HAP-1 (cell line): ENCODE measurements around the gene CYP2A6.
A peak's percentile ranks its signal among the peaks of the same experiment; 100 is the strongest.
"Not testable (repeated sequence)": the region's sequence is repeated elsewhere in the genome, so short reads cannot be mapped to it uniquely, and the experiment has no call there.

Source experiments
- DNase-seq, 2 experiments: peaks; one replicate each; pipeline ENCODE4 v3.0.0-alpha.2; 2016 to 2020; ENCODE audit warnings: low spot score in 2 of 2
- H3K27me3 ChIP-seq: fragments of 250-450 bp; sonication (Bioruptor Pico); 2 replicates; pipeline ENCODE4 v1.5.1; 2020; ENCODE audit warnings: low read depth, mild to moderate bottlenecking, moderate library complexity
- H3K36me3 ChIP-seq: fragments of 250-450 bp; sonication (Bioruptor Pico); replicated peaks from 2 replicates; pipeline ENCODE4 v1.5.1; 2020; ENCODE audit warnings: mild to moderate bottlenecking
- H3K4me1 ChIP-seq: fragments of 250-450 bp; sonication (Bioruptor Pico); 2 replicates; pipeline ENCODE4 v1.5.1; 2020; ENCODE audit warnings: mild to moderate bottlenecking
- H3K4me3 ChIP-seq: fragments of 250-450 bp; sonication (Bioruptor Pico); 2 replicates; pipeline ENCODE4 v1.5.1; 2020; ENCODE audit warnings: mild to moderate bottlenecking, moderate library complexity
- H3K9me3 ChIP-seq: fragments of 250-450 bp; sonication (Bioruptor Pico); 2 replicates; pipeline ENCODE4 v1.5.1; 2020; ENCODE audit warnings: mild to moderate bottlenecking, moderate library complexity
- in situ Hi-C: fragments of 300-500 bp; cut with MboI; formaldehyde crosslinking; loops from 3 replicates; pipeline ENCODE4 v1.14.3; 2020; ENCODE audit warnings: low sequenced_read_pairs, inconsistent platforms, mixed read lengths

CYP2A6 gene

DNA sequence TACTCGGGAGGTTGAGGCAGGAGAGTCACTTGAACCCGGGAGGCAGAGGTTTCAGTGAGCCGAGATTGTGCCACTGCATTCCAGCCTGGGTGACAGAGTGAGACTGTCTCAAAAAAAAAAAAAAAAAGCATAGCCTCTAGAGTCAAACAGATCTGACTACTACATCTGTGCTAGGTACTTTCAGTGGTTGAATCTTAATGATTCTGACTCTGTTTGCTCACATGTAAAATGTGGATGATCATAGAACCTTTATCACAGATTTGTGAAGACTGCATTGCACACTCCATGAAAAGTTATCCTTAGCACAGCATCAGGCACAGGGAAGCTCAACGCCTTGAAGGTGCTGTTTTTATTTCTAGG is 17.8 kb downstream of the CYP2A6 start:
- in situ Hi-C loops, DNase-seq, H3K9me3 ChIP-seq: not testable (repeated sequence)

DNA sequence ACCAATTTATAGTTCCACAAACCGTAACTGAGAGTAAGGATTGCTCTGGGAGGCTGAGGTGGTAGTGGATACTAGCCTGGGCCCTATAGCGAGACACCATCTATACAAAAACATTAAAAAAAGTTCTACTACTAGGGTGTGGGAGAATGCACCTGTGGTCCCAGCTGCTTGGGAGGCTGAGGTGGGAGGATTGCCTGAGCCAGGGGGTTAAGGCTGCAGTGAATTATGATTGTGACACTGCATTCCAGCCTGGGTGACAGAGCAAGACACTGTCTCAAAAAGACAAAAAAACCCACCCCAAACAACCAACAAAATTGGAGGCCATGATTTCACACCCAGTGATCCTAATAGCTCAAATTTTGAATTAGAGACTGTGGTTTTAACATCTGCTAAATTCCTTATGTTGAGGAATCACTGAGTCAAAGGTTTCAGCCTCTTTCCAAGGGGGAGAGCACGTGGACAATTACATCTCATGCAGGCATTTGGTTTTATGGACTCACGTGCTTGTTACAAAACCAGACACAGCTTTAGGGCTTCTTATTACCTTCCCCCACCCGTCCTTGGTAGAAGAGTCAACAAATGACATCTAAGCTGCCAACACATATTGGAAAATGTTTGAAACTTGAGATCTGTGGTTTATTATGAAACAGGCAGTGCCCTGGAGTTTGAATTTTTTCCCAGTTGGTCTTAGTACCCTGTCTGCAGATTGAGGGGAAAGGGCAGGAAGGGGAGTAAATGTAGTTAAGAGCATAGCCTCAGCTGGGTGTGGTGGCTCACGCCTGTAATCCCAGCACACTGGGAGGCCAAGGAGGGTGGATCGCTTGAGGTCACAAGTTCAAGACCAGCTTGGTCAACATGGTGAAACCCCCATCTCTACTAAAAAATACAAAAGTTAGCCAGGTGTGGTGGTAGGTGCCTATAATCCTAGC is 18.5 kb downstream of the CYP2A6 start:
- Histone ChIP-seq H3K27me3 (no peaks in the 10 kb centered on the region), H3K36me3 (no peaks in the 10 kb centered on the region), H3K4me3 (no peak overlapping the region), H3K9me3 (no peaks in the 10 kb centered on the region), H3K4me1 (no peaks in the 10 kb centered on the region)
- DNase-seq, result no peak
- in situ Hi-C loops, result no loop called here

More for the DNA sequence above, 17.8 kb downstream of the CYP2A6 start:
- not testable (repeated sequence) for H3K4me3 ChIP-seq, H3K27me3 ChIP-seq, H3K4me1 ChIP-seq, H3K36me3 ChIP-seq

DNA sequence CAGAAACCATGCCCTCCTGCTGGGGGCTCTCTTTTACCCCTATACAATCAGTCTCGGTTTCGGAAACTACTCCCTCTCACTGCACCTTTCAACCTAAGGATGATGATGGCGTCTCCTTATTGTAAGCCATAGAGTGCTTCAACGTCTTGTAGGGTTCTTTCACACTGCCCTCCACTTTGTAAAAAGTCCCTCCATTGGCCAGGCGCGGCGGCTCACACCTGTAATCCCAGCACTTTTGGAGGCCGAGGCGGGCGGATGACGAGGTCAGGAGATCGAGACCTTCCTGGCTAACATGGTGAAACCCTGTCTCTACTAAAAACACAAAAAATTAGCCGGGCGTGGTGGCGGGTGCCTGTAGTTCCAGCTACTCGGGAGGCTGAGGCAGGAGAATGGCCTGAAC is 19.5 kb downstream of the CYP2A6 start:
- H3K9me3 ChIP-seq, H3K36me3 ChIP-seq, in situ Hi-C loops, H3K27me3 ChIP-seq, DNase-seq, H3K4me3 ChIP-seq, H3K4me1 ChIP-seq: not testable (repeated sequence)

DNA sequence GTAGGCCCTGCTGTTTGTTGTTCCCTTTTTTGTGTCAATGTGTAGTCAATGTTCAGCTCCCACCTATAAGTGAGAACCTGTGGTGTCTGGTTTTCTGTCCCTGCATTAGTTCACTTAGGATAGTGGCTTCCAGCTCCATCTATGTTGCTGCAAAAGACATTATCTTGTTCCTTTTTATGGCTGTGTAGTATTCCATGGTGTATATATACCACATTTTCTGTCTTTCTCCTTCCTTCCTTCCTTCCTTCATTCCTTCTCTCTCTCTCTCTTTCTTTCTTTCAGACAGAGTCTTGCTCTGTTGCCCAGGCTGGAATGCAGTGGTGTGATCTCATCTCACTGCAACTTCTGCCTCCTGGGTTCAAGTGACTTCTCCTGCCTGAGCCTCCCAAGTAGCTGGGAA is 21.0 kb downstream of the CYP2A6 start:
- in situ Hi-C loops, result loop anchor here (10.0 kb wide), 1 partner anchor 164 kb away; no protein-coding TSS in a partner anchor
- no peak for DNase-seq
- Histone ChIP-seq H3K36me3 (no peaks in the 10 kb centered on the region), H3K27me3 (no peaks in the 10 kb centered on the region), H3K4me1 (no peaks in the 10 kb centered on the region), H3K4me3 (no peak overlapping the region), H3K9me3 (no peaks in the 10 kb centered on the region)

DNA sequence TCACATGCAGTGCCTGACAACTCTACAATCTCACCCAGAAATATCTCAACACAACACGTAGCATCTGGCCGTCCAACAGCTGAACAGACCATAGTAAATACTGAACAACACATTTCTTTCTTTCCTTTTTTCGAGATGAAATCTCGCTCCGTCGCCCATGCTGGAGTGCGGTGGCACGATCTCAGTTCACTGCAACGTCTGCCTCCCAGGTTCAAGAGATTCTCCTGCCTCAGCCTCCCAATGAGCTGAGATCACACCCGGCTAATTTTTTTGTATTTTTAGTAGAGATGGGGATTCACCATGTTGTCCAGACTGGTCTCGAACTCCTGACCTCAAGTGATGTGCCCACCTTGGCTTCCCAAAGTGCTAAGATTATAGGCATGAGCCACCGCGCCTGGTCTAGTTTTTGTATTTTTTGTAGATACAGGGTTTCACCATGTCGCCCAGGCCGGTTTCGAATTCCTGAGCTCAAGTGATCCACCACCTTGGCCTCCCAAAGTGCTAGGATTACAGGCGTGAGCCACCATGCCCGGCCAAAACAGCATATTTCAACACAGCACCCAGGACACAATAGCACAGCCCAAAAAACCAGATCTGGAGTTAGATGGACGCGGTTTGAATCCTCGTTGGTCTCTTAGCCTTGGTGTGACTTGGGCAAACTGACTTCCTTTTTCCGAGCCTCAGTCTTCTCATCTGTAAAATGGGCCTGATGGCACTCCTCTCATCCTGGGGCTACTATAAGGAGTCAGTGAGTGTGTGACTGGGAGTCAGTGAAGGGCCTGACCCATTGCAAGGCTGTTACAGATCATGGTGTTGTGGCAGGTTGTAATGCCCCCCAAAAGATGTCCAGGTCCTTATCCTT is 22.6 kb downstream of the CYP2A6 start:
- H3K9me3 ChIP-seq, result no peaks in the 10 kb centered on the region
- no peak overlapping the region for H3K4me3 ChIP-seq
- H3K4me1 ChIP-seq, result no peaks in the 10 kb centered on the region
- in situ Hi-C loops, result loop anchor here (10.0 kb wide), 1 partner anchor 163 kb away; no protein-coding TSS in a partner anchor
- H3K36me3 ChIP-seq, result no peaks in the 10 kb centered on the region
- DNase-seq, result no peak
- H3K27me3 ChIP-seq, result no peaks in the 10 kb centered on the region

DNA sequence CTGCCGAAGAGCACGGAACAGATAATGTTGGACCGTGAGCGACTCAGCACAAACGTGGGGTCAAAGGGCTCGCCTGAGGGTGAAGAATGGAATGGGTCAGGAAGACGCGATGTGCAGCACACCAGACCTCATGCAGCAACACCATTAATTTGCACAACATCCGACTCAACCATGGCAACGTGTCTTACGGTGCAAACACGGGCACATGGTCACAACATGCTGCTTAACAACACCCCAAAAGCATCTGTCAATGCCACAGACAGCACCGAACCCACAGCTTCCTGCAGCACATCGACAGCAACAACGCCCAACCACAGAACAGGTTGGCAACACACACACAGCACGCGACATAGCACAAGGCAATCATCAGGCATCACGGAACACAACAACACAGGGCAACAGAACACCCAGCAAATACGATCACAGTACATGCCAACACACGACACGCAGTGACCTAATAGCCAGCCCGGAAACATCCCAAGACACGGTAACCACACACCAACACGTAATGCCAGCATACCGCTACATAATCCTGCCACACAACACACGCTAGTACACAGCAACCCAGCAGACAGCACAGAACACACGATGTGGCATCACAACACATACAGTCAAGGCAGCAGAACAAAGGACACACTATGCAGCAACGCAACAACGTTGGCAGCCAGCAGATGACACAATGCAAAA is 23.4 kb downstream of the CYP2A6 start:
- not testable (repeated sequence) for H3K4me3 ChIP-seq, H3K36me3 ChIP-seq, H3K4me1 ChIP-seq, H3K27me3 ChIP-seq, DNase-seq, H3K9me3 ChIP-seq
- in situ Hi-C loops, result loop anchor here (10.0 kb wide), 1 partner anchor 162 kb away; no protein-coding TSS in a partner anchor

DNA sequence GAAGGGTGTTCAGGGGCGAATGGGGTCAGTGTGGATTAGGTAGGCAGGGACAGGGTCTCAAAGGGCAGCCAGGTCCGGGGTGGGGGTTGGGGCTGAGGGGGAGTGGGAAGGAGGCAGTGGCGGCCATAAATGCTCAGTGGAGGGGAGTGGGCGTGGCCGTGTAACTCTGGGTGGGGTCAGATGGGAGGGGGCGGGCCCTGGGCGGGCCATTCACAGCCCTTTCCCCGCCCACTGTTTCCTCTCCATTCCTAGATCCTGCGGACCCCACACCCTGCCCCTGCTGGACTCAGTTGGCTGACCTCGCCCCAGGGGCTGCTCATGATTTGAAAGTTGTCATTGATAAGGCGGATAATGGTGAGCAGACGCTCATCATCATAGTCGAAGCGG is 23.9 kb downstream of the CYP2A6 start:
- H3K36me3 ChIP-seq, DNase-seq, H3K9me3 ChIP-seq, H3K27me3 ChIP-seq, H3K4me1 ChIP-seq, H3K4me3 ChIP-seq: not testable (repeated sequence)
- in situ Hi-C loops, result loop anchor here (10.0 kb wide), 1 partner anchor 162 kb away; no protein-coding TSS in a partner anchor

DNA sequence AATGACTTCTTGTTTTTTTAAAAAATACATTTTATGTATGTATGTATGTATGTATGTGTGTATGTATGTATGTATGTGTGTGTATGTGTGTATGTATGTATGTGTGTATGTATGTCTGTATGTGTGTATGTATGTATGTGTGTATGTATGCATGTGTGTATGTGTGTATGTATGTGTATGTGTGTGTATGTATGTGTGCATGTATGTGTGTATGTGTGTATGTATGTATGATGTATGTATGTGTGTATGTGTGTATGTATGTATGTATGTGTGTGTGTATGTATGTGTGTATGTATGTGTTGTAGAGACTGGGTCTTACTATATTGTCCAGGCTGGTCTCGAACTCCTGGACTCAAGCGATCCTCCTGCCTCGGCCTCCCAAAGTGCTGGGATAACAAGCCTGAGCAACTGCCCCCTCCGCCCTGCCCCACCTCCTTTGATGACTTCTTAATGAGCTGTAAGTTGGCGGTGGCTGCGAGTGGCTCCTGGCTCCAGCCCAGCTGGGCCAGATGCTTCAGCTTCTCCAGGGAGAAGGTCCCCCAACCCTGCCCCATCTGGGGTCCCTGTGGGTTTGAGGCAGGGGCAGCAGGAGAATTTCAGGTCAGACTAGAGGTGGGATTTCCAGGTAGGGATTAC is 24.7 kb downstream of the CYP2A6 start:
- not testable (repeated sequence) for H3K4me3 ChIP-seq, DNase-seq, H3K36me3 ChIP-seq, H3K9me3 ChIP-seq, H3K4me1 ChIP-seq, H3K27me3 ChIP-seq
- in situ Hi-C loops, result loop anchor here (10.0 kb wide), 1 partner anchor 161 kb away; no protein-coding TSS in a partner anchor

DNA sequence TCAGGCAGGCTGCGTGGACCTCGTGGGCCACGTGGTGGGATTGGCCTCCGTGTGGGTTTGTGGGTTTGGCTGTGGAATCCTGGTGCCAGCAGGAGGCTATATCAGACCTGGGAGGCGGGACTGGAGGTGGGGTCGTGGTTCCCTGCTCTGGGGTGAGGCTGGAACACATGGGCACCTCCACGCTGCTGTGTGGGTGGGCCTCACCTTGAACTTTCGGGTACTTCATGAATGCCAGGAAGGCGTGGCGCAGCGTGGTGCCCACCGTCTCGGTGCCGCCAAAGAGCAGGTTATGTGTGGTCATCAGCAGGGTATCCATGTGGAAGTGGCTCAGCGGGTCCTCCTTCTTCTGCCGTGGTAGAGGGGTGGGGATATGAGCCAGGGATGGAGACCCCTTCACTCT is 25.3 kb downstream of the CYP2A6 start:
- H3K4me3 ChIP-seq, H3K36me3 ChIP-seq, H3K27me3 ChIP-seq, H3K4me1 ChIP-seq, H3K9me3 ChIP-seq, DNase-seq: not testable (repeated sequence)
- in situ Hi-C loops, result loop anchor here (10.0 kb wide), 1 partner anchor 160 kb away; no protein-coding TSS in a partner anchor

DNA sequence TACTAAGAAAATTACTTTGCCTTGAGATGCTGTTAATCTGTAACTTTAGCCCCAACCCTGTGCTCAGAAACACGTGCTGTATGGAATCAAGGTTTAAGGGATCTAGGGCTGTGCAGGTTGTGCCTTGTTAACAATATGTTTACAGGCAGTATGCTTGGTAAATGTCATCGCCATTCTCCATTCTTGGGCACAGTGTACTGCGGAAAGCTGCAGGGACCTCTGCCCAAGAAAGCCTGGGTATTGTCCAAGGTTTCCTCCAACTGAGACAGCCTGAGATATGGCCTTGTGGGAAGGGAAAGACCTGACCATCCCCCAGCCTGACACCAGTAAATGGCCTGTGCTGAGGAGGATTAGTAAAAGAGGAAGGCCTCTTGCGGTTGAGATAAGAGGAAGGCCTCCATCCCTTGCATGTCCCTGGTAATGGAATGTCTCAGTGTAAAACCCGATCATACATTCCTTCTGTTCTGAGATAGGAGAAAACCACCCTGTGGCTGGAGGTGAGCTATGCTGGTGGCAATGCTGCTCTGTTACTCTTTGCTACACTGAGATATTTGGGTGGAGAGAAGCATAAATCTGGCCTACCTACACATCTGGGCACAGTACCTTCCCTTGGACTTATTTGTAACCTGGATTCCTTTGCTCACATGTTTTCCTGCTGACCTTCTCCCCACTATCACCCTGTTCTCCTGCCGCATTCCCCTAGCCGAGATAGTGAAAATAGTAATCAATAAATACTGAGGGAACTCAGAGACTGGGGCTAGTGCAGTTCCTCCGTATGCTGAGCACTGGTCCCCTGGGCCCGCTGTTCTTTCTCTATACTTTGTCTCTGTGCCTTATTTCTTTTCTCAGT is 27.3 kb downstream of the CYP2A6 start:
- H3K9me3 ChIP-seq, H3K36me3 ChIP-seq, H3K4me3 ChIP-seq, H3K27me3 ChIP-seq, H3K4me1 ChIP-seq, DNase-seq: not testable (repeated sequence)
- in situ Hi-C loops, result loop anchor here (10.0 kb wide), 1 partner anchor 158 kb away; no protein-coding TSS in a partner anchor

DNA sequence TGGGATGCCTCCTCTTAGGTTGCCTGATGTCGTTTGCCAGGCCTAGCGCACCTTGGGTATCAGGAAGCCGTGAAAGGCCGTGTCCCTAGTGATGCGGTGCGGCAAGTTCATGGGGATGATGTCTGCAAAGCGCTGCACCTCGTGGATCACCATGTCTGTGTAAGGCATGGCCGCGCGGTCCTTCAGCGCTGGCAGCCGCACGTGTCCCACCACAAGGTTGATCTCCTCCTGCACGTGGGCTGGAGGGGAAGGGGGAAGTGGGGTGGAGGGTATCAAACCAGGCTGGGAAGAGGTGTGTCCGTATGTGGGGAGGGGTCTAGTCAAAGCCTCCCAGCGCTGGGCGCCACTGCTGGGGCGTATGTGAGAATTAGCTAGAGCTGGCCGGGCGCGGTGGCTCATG is 28.1 kb downstream of the CYP2A6 start:
- in situ Hi-C loops, result loop anchor here (10.0 kb wide), 1 partner anchor 157 kb away; no protein-coding TSS in a partner anchor
- H3K9me3 ChIP-seq, result no peaks in the 10 kb centered on the region

DNA sequence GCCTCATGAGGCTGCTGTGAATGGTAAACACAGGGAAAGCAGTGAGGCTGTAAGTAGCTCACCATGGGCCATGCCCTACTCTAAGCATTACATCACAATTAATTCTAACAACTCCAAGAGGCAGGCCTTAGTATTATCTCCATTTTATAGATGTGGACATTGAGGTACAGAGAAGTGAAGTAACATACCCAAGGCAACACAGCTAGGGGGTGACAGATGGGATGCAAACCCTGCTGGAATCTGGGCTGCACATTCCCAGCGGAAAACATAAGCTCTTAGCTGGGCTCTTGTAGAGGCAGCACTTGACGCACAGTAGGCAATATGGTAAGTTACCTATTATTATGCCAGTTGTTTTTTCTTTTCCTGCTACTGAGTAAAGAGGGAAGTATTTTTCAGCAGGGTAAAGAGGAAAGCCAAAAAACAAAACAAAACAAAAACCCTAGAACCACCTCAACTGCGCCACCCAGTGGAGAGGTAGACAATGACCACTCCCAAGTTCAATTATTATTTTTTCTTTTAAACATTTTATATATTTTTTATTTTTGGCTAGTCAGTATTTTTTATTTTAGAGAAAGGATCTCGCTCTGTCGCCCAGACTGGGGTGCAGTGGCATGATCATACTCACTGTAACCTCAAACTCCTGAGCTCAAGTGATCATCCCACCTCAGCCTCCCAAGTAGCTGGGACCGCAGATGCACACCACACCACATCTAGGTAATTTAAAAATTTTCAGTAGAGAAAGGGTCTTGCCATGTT is 30.6 kb downstream of the CYP2A6 start:
- DNase-seq, result peak; percentile 35 to 66
- in situ Hi-C loops, result loop anchor here (10.0 kb wide), 1 partner anchor 155 kb away; no protein-coding TSS in a partner anchor
- not testable (repeated sequence) for H3K27me3 ChIP-seq, H3K4me1 ChIP-seq, H3K4me3 ChIP-seq, H3K9me3 ChIP-seq, H3K36me3 ChIP-seq

More for the DNA sequence above, 28.1 kb downstream of the CYP2A6 start:
- H3K4me3 ChIP-seq, result no peak overlapping the region
- no peak for DNase-seq
- no peaks in the 10 kb centered on the region for H3K27me3 ChIP-seq
- H3K4me1 ChIP-seq, result no peaks in the 10 kb centered on the region
- no peaks in the 10 kb centered on the region for H3K36me3 ChIP-seq
